Upper lobe of left lung (tissue), 6 donors: ENCODE results near the gene BNIP2. TPM values are rescaled to one million over a fixed set of nuclear protein-coding genes. Genes with fewer than 3 reads are reported as not detected.
"Not testable (repeated sequence)": the region's sequence is repeated elsewhere in the genome, so short reads cannot be mapped to it uniquely, and the experiment has no call there.

Experiments used
- ATAC-seq, 2 donors: fragments of 200-7000 bp; cut with Tn5 transposase; one replicate each; pipeline ENCODE4 v1.9.1; 2022; ENCODE audit warnings: mild to moderate bottlenecking in 2 of 2, moderate library complexity in 2 of 2; ENCODE audit not compliant: low FRiP score in 2 of 2
- DNase-seq, 2 donors: peaks; one replicate each; pipeline ENCODE4 v3.0.0-alpha.2; 2019 to 2020
- H3K27ac ChIP-seq, 4 donors: fragments of 200-600 bp; sonication (generic); one replicate each; pipeline ENCODE4 v1.5.1; 2016 to 2019
- H3K27me3 ChIP-seq, 4 donors: fragments of 200-600 bp; sonication (generic); one replicate each; pipeline ENCODE4 v1.5.1; 2017 to 2019
- H3K36me3 ChIP-seq, 4 donors: fragments of 200-600 bp; sonication (generic); one replicate each; pipeline ENCODE4 v1.5.1; 2016 to 2019
- H3K4me1 ChIP-seq, 4 donors: fragments of 200-600 bp; sonication (generic); one replicate each; pipeline ENCODE4 v1.5.1; 2018 to 2019
- H3K4me3 ChIP-seq, 4 donors: fragments of 200-600 bp; sonication (generic); one replicate each; pipeline ENCODE4 v1.5.1; 2017 to 2019; ENCODE audit warnings: mild to moderate bottlenecking in 2 of 4, moderate library complexity in 1 of 4
- H3K9me3 ChIP-seq, 4 donors: fragments of 200-600 bp; sonication (generic); one replicate each; pipeline ENCODE4 v1.5.1; 2018 to 2019
- EP300 ChIP-seq, 4 donors: sonication (generic); formaldehyde crosslinking; IDR thresholded peaks; one replicate each; pipeline ENCODE4 v1.5.1; 2017; ENCODE audit warnings: antibody characterized with exemption in 4 of 4, control low read depth in 2 of 4
- POLR2A ChIP-seq, 4 donors: fragments of 450-650 bp; IDR thresholded peaks; one replicate each; pipeline ENCODE4 v1.5.1; 2016 to 2017; ENCODE audit warnings: antibody characterized with exemption in 4 of 4, mild to moderate bottlenecking in 2 of 4
- POLR2AphosphoS5 ChIP-seq, 2 donors: sonication (generic); formaldehyde crosslinking; IDR thresholded peaks; one replicate each; pipeline ENCODE4 v1.5.1; 2017; ENCODE audit warnings: antibody characterized with exemption in 2 of 2
- WGBS, 2 donors: methylation state at CpG; one replicate each; pipeline ENCODE4 v1.1.5; 2017 to 2018; 5-methylcytosine and 5-hydroxymethylcytosine counted together
- total RNA-seq, 6 donors: library from RNA; depleted of rRNA in 4 of 6; stranded (reverse); fragments of >200 nt in 4 of 6; gene quantifications; one replicate each; pipeline versions ENCODE4 v1.1.0 to v1.2.1, GENCODE V29; 2016 to 2021
- TF ChIP-seq, protein P1 (sequence below), 6 experiments: fragments of 450-650 bp in 4 of 6; fragments of 200-600 bp in 2 of 6; sonication (generic) in 2 of 6; IDR thresholded peaks; one replicate each; pipeline ENCODE4 v1.5.1; 2016 to 2019; ENCODE audit warnings: antibody characterized with exemption in 6 of 6
- donor health status: DM: no; HTN: no; CAD: no; lungs with moderate emphysema.
- donor health status: DM: no; HTN: yes; CAD: no; lungs with severe emphysema.

BNIP2 gene
- total RNA-seq, 6 donors from 2014 or later, result 95.0 to 286 (median 152) TPM

DNA sequence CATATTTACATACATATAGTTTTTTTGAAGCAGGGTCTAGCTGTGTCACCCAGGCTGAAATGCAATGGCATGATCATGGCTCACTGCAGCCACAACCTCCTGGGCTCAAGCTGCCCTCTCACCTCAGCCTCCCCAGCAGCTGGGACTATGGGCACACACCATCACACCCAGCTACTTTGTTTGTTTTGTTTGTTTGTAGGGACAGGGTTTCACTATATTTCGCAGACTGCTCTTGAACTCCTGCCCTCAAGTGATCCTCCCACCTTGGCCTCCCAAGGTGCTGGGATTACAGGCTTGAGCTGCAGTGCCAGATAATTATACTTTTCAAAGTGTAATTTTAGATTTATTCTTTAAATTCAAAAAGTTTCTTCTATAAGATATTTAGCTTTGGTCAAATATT, 42.0 kb downstream of the BNIP2 start:
- 83 to 100% methylated on average over 1 of the region's 1 CpG for WGBS, 2 donors
- H3K27me3 ChIP-seq, result no peaks in the 10 kb centered on the region
- no peak for TF ChIP-seq POLR2A (IDR thresholded peaks at IDR 0.05)
- TF ChIP-seq, protein P1, sequence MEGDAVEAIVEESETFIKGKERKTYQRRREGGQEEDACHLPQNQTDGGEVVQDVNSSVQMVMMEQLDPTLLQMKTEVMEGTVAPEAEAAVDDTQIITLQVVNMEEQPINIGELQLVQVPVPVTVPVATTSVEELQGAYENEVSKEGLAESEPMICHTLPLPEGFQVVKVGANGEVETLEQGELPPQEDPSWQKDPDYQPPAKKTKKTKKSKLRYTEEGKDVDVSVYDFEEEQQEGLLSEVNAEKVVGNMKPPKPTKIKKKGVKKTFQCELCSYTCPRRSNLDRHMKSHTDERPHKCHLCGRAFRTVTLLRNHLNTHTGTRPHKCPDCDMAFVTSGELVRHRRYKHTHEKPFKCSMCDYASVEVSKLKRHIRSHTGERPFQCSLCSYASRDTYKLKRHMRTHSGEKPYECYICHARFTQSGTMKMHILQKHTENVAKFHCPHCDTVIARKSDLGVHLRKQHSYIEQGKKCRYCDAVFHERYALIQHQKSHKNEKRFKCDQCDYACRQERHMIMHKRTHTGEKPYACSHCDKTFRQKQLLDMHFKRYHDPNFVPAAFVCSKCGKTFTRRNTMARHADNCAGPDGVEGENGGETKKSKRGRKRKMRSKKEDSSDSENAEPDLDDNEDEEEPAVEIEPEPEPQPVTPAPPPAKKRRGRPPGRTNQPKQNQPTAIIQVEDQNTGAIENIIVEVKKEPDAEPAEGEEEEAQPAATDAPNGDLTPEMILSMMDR (IDR thresholded peaks at IDR 0.05), result no peak
- TF ChIP-seq POLR2AphosphoS5 (IDR thresholded peaks at IDR 0.05), result no peak
- TF ChIP-seq EP300 (IDR thresholded peaks at IDR 0.05), result no peak
- H3K9me3 ChIP-seq, result no peaks in the 10 kb centered on the region
- peaks cover 9 to 76% (median 26%) of the 10 kb centered on the region in 4 donors for H3K36me3 ChIP-seq
- peaks cover 0 to 4% (median 0%) of the 10 kb centered on the region in 4 donors for H3K4me1 ChIP-seq
- no peak overlapping the region for H3K4me3 ChIP-seq
- DNase-seq (no peak), ATAC-seq (no peak)
- H3K27ac ChIP-seq, result no peak overlapping the region

DNA sequence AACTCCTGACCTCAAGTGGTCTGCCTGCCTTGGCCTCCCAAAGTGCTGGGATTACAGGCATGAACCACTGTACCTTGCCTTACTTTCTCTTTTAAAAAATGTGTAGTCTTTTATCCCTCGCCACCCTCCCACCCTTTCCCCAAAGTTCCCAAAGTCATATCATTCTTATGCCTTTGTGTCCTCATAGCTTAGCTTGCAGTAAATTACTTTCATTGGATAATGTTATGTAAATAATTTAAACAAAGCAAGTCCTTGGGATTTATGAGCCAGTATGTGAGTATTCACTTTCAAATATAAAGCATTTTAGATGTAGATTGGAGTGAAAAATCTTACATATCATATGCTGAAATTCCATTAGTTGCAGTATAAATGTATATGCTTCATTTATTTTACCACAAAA, 42.8 kb downstream of the BNIP2 start:
- Histone ChIP-seq H3K4me3 (no peak overlapping the region), H3K4me1 (peaks cover 0 to 4% (median 0%) of the 10 kb centered on the region in 4 donors), H3K27ac (no peak overlapping the region), H3K27me3 (no peaks in the 10 kb centered on the region), H3K9me3 (no peaks in the 10 kb centered on the region), H3K36me3 (peaks cover 2 to 74% (median 21%) of the 10 kb centered on the region in 4 donors)
- ATAC-seq (no peak), DNase-seq (no peak)
- TF ChIP-seq POLR2AphosphoS5 (IDR thresholded peaks at IDR 0.05) (no peak), EP300 (IDR thresholded peaks at IDR 0.05) (no peak), POLR2A (IDR thresholded peaks at IDR 0.05) (no peak)
- TF ChIP-seq, protein P1 (IDR thresholded peaks at IDR 0.05), result no peak
- WGBS, 2 donors, result 100% methylated on average over 1 of the region's 1 CpG

DNA sequence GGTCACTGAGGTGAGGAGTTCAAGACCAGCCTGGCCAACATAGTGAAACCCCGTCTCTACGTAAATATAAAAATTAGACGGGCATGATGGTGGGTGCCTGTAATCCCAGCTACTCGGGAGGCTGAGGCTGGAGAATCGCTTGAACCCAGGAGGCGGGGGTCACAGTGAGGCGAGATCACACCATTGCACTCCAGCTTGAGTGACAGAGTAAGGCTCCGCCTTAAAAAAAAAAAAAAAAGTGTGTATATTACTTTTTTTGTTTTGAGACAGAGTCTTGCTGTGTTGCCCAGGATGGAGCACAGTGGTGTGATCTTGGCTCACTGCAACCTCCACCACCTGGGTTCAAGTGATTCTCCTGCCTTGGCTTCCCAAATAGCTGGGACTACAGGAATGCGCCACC, 43.3 kb downstream of the BNIP2 start:
- H3K4me3 ChIP-seq, ATAC-seq, H3K9me3 ChIP-seq, H3K4me1 ChIP-seq, DNase-seq, H3K27me3 ChIP-seq, H3K27ac ChIP-seq: not testable (repeated sequence)
- peaks cover 0 to 71% (median 20%) of the 10 kb centered on the region in 4 donors for H3K36me3 ChIP-seq
- WGBS, 2 donors, result 96 to 98% methylated on average over 9 of the region's 9 CpGs

DNA sequence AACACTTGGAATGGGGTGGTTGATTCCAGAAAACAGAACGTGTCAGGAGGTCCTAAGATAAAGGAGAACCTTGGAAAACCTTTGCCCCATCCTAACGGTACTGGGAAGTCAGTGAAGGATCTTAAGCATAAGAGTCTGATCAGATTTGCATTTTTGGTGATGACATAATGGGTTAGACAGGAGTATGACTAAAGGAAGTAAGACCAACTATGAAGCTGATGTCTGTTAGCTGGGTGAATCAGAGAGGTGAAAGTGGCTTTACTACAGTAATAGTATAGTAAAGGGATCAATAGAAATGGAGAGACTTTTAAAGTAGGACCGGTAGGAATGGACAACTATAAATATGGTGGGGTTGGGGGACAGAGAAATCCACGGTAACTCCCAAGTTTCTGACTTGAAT, 44.4 kb downstream of the BNIP2 start:
- peaks cover 0 to 68% (median 21%) of the 10 kb centered on the region in 4 donors for H3K36me3 ChIP-seq
- 88% methylated on average over 4 of the region's 4 CpGs for WGBS, 2 donors
- no peaks in the 10 kb centered on the region for H3K9me3 ChIP-seq
- no peak overlapping the region for H3K4me3 ChIP-seq
- no peaks in the 10 kb centered on the region for H3K27me3 ChIP-seq
- no peaks in the 10 kb centered on the region for H3K4me1 ChIP-seq
- TF ChIP-seq EP300 (IDR thresholded peaks at IDR 0.05) (no peak), POLR2A (IDR thresholded peaks at IDR 0.05) (no peak), POLR2AphosphoS5 (IDR thresholded peaks at IDR 0.05) (no peak)
- TF ChIP-seq, protein P1 (IDR thresholded peaks at IDR 0.05), result no peak
- no peak overlapping the region for H3K27ac ChIP-seq
- DNase-seq (no peak), ATAC-seq (no peak)

DNA sequence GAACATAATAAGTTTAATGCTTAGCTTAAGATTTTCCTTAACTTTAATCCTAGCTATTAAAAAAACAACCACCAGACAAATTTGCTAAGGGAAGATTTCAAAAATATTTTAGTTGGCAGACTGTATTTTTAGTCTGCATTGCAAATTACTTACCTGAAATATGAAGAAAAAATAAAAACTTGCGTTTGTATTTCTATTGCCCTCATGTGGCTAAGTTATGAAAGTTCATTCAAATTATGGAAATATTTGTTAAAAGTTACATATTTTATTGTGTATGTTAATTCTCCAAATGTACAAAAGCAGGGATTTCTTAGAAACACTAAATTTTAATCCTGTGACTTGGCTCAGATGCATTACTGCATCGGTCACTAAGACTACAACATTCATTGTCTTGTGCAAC, 46.8 kb downstream of the BNIP2 start:
- H3K9me3 ChIP-seq, result no peaks in the 10 kb centered on the region
- H3K4me1 ChIP-seq, result no peaks in the 10 kb centered on the region
- H3K27ac ChIP-seq, result no peak overlapping the region
- no peak for TF ChIP-seq EP300 (IDR thresholded peaks at IDR 0.05)
- no peak for TF ChIP-seq POLR2AphosphoS5 (IDR thresholded peaks at IDR 0.05)
- no peak for TF ChIP-seq POLR2A (IDR thresholded peaks at IDR 0.05)
- TF ChIP-seq, protein P1 (IDR thresholded peaks at IDR 0.05), result no peak
- WGBS, 2 donors, result 87 to 88% methylated on average over 2 of the region's 2 CpGs
- H3K27me3 ChIP-seq, result no peaks in the 10 kb centered on the region
- no peak for DNase-seq
- ATAC-seq, result no peak
- H3K4me3 ChIP-seq, result no peak overlapping the region
- peaks cover 0 to 63% (median 26%) of the 10 kb centered on the region in 4 donors for H3K36me3 ChIP-seq
